HCT116 (cell line): ENCODE measurements around the gene CUBN. TPM values are rescaled to one million over a fixed set of nuclear protein-coding genes. Genes with fewer than 3 reads are reported as not detected.

Experiments
- ATAC-seq: fragments of 200-7000 bp; cut with Tn5 transposase; 2 replicates; pipeline ENCODE4 v1.9.1; 2020; ENCODE audit warnings: mild to moderate bottlenecking, moderate library complexity
- BruUV-seq: library from RNA; stranded (reverse); fragments of 400-500 nt; replicated peaks from 2 replicates; lab custom pipeline; 2021; lab: Mats Ljungman, UMichigan
- CTCF ChIA-PET: fragments of 300-600 bp; sonication (Branson Sonifier 250); formaldehyde crosslinking; loops from one replicate; lab custom pipeline; 2021; ENCODE audit warnings: antibody characterized with exemption; lab: Charles Lee
- POLR2A ChIA-PET: fragments of 300-600, 350-600 bp; sonication (Branson Sonifier 250); formaldehyde crosslinking; loops from one replicate; lab custom pipeline; 2021; ENCODE audit warnings: antibody characterized with exemption; lab: Charles Lee
- RAD21 ChIA-PET, 2 experiments: fragments of 300-600 bp; sonication (Branson Sonifier 250); formaldehyde crosslinking; loops; one replicate each; lab custom pipeline; 2023; ENCODE audit warnings: low total read pairs in 2 of 2; ENCODE audit not compliant: uncharacterized antibody in 2 of 2, unreplicated experiment in 2 of 2, low non-redundant PET in 1 of 2; lab: Charles Lee
- DNase-seq: peaks from one replicate; pipeline ENCODE4 v3.0.0-alpha.2; 2010; ENCODE audit warnings: low read depth, low spot score
- H2AFZ ChIP-seq: fragments of 200-600 bp; shearing (Covaris generic), sonication (generic); 2 replicates; pipeline ENCODE4 v1.6.1; 2017; ENCODE audit warnings: low read depth, mixed run types, mixed read lengths, antibody characterized with exemption, low read length; ENCODE audit not compliant: poor library complexity, severe bottlenecking
- H3K27ac ChIP-seq: 2 replicates; pipeline ENCODE4 v1.5.1; 2012; ENCODE audit warnings: low read depth, low read length
- H3K27me3 ChIP-seq: fragments of 200-600 bp; sonication (generic); 2 replicates; pipeline ENCODE4 v1.6.1; 2016; ENCODE audit warnings: mixed run types, low read length, mixed read lengths; ENCODE audit not compliant: insufficient read depth
- H3K36me3 ChIP-seq, 2 experiments: fragments of 200-500 bp in 1 of 2; fragments of 200-600 bp in 1 of 2; sonication (Bioruptor generic) in 1 of 2; sonication (generic) in 1 of 2; 2 replicates each; pipeline versions ENCODE4 v1.5.1 to v1.6.1; 2014 to 2016; ENCODE audit warnings: low read length in 2 of 2, inconsistent platforms in 1 of 2, mixed read lengths in 1 of 2, mixed run types in 1 of 2; ENCODE audit not compliant: insufficient read depth in 2 of 2, control insufficient read depth in 1 of 2
- H3K4me1 ChIP-seq, 2 experiments: fragments of 200-600 bp in 1 of 2; sonication (generic) in 1 of 2; 2 replicates each; pipeline versions ENCODE4 v1.5.1 to v1.6.1; 2012 to 2017; ENCODE audit warnings: low read length in 2 of 2, inconsistent platforms in 1 of 2, mild to moderate bottlenecking in 1 of 2, mixed read lengths in 1 of 2, mixed run types in 1 of 2, moderate library complexity in 1 of 2; ENCODE audit not compliant: insufficient read depth in 2 of 2, control insufficient read depth in 1 of 2
- H3K4me2 ChIP-seq: fragments of 200-600 bp; sonication (generic); 2 replicates; pipeline ENCODE4 v1.6.1; 2017; ENCODE audit warnings: mixed run types, low read length, mixed read lengths
- H3K4me3 ChIP-seq, 2 experiments: fragments of 200-600 bp in 1 of 2; sonication (generic) in 1 of 2; replicated peaks in 1 of 2; 2 replicates each; pipeline ENCODE4 v1.5.1; 2011 to 2016; ENCODE audit warnings: low read length in 2 of 2, control low read depth in 1 of 2, low read depth in 1 of 2, mild to moderate bottlenecking in 1 of 2, mixed read lengths in 1 of 2, mixed run types in 1 of 2
- H3K79me2 ChIP-seq: fragments of 200-600 bp; sonication (generic); 2 replicates; pipeline ENCODE4 v1.6.1; 2017; ENCODE audit warnings: mild to moderate bottlenecking, mixed run types, low read length, moderate library complexity, mixed read lengths; ENCODE audit not compliant: insufficient read depth
- H3K9ac ChIP-seq: fragments of 200-600 bp; sonication (generic); 2 replicates; pipeline ENCODE4 v1.6.1; 2016; ENCODE audit warnings: low read length, mixed read lengths
- H3K9me2 ChIP-seq: fragments of 200-600 bp; sonication (generic), shearing (Covaris generic); 2 replicates; pipeline ENCODE4 v1.6.1; 2017; ENCODE audit warnings: mixed run types, mild to moderate bottlenecking, moderate library complexity; ENCODE audit not compliant: insufficient read depth
- H3K9me3 ChIP-seq, 2 experiments: fragments of 200-500 bp in 1 of 2; fragments of 200-600 bp in 1 of 2; sonication (Bioruptor generic) in 1 of 2; sonication (generic) in 1 of 2; 2 replicates each; pipeline ENCODE4 v1.6.1; 2014 to 2017; ENCODE audit warnings: low read length in 2 of 2, mixed read lengths in 2 of 2, inconsistent platforms in 1 of 2, low read depth in 1 of 2, mild to moderate bottlenecking in 1 of 2, mixed run types in 1 of 2, moderate library complexity in 1 of 2; ENCODE audit not compliant: control insufficient read depth in 1 of 2, insufficient read depth in 1 of 2
- H4K20me1 ChIP-seq: fragments of 200-600 bp; sonication (generic), shearing (Covaris generic); 2 replicates; pipeline ENCODE4 v1.6.1; 2017; ENCODE audit warnings: mixed run types, mild to moderate bottlenecking, moderate library complexity; ENCODE audit not compliant: insufficient read depth
- ATF3 ChIP-seq: IDR thresholded peaks from 2 replicates; pipeline ENCODE4 v1.6.1; 2012
- CEBPB ChIP-seq: IDR thresholded peaks from 2 replicates; pipeline ENCODE4 v1.6.1; 2012; ENCODE audit warnings: low read depth
- CTCF ChIP-seq, 3 experiments: fragments of 200-600 bp in 1 of 3; sonication (generic) in 1 of 3; IDR thresholded peaks in 2 of 3; conservative IDR thresholded peaks in 1 of 3; 2 replicates each; pipeline ENCODE4 v1.5.1; 2012 to 2017; ENCODE audit warnings: low read depth in 2 of 3, low read length in 2 of 3, antibody characterized with exemption in 1 of 3, borderline replicate concordance in 1 of 3, control low read depth in 1 of 3, mild to moderate bottlenecking in 1 of 3, mixed read lengths in 1 of 3, mixed run types in 1 of 3, moderate library complexity in 1 of 3; ENCODE audit not compliant: insufficient read depth in 1 of 3
- EZH2phosphoT487 ChIP-seq: fragments of 200-600 bp; IDR thresholded peaks from 2 replicates; pipeline ENCODE4 v1.6.1; 2018; ENCODE audit warnings: antibody characterized with exemption, borderline replicate concordance
- FOSL1 ChIP-seq: IDR thresholded peaks from 2 replicates; pipeline ENCODE4 v1.6.1; 2012; ENCODE audit warnings: low read depth
- JUND ChIP-seq: IDR thresholded peaks from 2 replicates; pipeline ENCODE4 v1.6.1; 2012
- POLR2AphosphoS5 ChIP-seq: IDR thresholded peaks from 2 replicates; pipeline ENCODE4 v1.6.1; 2011; ENCODE audit warnings: mild to moderate bottlenecking, low read depth, low read length, moderate library complexity
- RAD21 ChIP-seq: IDR thresholded peaks from 2 replicates; pipeline ENCODE4 v1.6.1; 2012; ENCODE audit warnings: low read depth, mild to moderate bottlenecking
- SIN3A ChIP-seq: IDR thresholded peaks from 2 replicates; pipeline ENCODE4 v1.6.1; 2012; ENCODE audit warnings: low read depth
- SRF ChIP-seq: IDR thresholded peaks from 2 replicates; pipeline ENCODE4 v1.6.1; 2012; ENCODE audit warnings: low read depth
- TCF7L2 ChIP-seq: IDR thresholded peaks from 2 replicates; pipeline ENCODE4 v1.7.0; 2011; ENCODE audit warnings: borderline replicate concordance, inconsistent platforms; ENCODE audit not compliant: insufficient read depth, insufficient read length; ENCODE audit errors: extremely low read depth
- ZFX ChIP-seq: fragments of 450-650 bp; IDR thresholded peaks from 2 replicates; pipeline ENCODE4 v1.6.1; 2017
- ZNF274 ChIP-seq: fragments of 200-500 bp; sonication (Bioruptor generic); IDR thresholded peaks from 2 replicates; pipeline ENCODE4 v1.6.1; 2014; ENCODE audit warnings: mild to moderate bottlenecking, low read depth, low read length, inconsistent platforms
- intact Hi-C: fragments of 100-400 bp; cut with micrococcal nuclease; formaldehyde crosslinking; loops from 2 replicates; pipeline ENCODE4 v1.10.0; 2022
- total RNA-seq: library from RNA; stranded (reverse); gene quantifications from one replicate; pipeline ENCODE4 v1.2.1, GENCODE V29; 2021; ENCODE audit not compliant: unreplicated experiment
- TF ChIP-seq, protein P1 (sequence below): IDR thresholded peaks from 2 replicates; pipeline ENCODE4 v1.6.1; 2011; ENCODE audit warnings: mild to moderate bottlenecking, low read length, moderate library complexity; ENCODE audit not compliant: insufficient replicate concordance; ENCODE audit errors: extremely low read depth
- TF ChIP-seq, protein P2 (sequence below): IDR thresholded peaks from 2 replicates; pipeline ENCODE4 v1.6.1; 2012
- TF ChIP-seq, protein P3 (sequence below): IDR thresholded peaks from 2 replicates; pipeline ENCODE4 v1.6.1; 2012; ENCODE audit warnings: low read depth

Gene CUBN
- total RNA-seq, 1 experiment from 2014 or later, result 1.2 TPM

GRCh38 chr10:16907687-16908086 is 221.9 kb downstream of the CUBN start:
- Histone ChIP-seq H3K4me3 (no peak overlapping the region), H3K27ac (no peak overlapping the region), H3K9me3 (no peaks in the 10 kb centered on the region), H3K9me2 (no peaks in the 10 kb centered on the region; the same call in 1 of the 2 replicates), H3K4me2 (no peak overlapping the region), H4K20me1 (no peaks in the 10 kb centered on the region), H3K9ac (no peak overlapping the region), H3K27me3 (no peaks in the 10 kb centered on the region), H3K79me2 (no peaks in the 10 kb centered on the region), H3K4me1 (no peaks in the 10 kb centered on the region), H3K36me3 (no peaks in the 10 kb centered on the region), H2AFZ (no peak overlapping the region)
- ChIA-PET CTCF (interaction anchor here (0.9 to 1.4 kb wide), 2 partner anchors 8 to 323 kb away, joined by 3 read pairs; no protein-coding TSS in a partner anchor), RAD21 (no interaction called here), POLR2A (no interaction called here)
- no TSS peak for BruUV-seq
- ATAC-seq (no peak), DNase-seq (no peak)
- TF ChIP-seq CTCF (IDR thresholded peaks at IDR 0.05 in 2 of 3, conservative IDR thresholded peaks at IDR 0.05 in 1 of 3; ENCODE audit: borderline replicate concordance in 1 of 3, insufficient read depth in 1 of 3, low read depth in 2 of 3, low read length in 2 of 3) (no peak), EZH2phosphoT487 (no peak), POLR2AphosphoS5 (no peak), ZNF274 (no peak), CEBPB (no peak), SRF (no peak), JUND (no peak), FOSL1 (no peak), TCF7L2 (no peak), ZFX (no peak), ATF3 (no peak), SIN3A (no peak), RAD21 (no peak)
- TF ChIP-seq, protein P1, sequence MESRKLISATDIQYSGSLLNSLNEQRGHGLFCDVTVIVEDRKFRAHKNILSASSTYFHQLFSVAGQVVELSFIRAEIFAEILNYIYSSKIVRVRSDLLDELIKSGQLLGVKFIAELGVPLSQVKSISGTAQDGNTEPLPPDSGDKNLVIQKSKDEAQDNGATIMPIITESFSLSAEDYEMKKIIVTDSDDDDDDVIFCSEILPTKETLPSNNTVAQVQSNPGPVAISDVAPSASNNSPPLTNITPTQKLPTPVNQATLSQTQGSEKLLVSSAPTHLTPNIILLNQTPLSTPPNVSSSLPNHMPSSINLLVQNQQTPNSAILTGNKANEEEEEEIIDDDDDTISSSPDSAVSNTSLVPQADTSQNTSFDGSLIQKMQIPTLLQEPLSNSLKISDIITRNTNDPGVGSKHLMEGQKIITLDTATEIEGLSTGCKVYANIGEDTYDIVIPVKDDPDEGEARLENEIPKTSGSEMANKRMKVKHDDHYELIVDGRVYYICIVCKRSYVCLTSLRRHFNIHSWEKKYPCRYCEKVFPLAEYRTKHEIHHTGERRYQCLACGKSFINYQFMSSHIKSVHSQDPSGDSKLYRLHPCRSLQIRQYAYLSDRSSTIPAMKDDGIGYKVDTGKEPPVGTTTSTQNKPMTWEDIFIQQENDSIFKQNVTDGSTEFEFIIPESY, result no peak
- TF ChIP-seq, protein P2, sequence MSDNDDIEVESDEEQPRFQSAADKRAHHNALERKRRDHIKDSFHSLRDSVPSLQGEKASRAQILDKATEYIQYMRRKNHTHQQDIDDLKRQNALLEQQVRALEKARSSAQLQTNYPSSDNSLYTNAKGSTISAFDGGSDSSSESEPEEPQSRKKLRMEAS, result no peak
- TF ChIP-seq, protein P3, sequence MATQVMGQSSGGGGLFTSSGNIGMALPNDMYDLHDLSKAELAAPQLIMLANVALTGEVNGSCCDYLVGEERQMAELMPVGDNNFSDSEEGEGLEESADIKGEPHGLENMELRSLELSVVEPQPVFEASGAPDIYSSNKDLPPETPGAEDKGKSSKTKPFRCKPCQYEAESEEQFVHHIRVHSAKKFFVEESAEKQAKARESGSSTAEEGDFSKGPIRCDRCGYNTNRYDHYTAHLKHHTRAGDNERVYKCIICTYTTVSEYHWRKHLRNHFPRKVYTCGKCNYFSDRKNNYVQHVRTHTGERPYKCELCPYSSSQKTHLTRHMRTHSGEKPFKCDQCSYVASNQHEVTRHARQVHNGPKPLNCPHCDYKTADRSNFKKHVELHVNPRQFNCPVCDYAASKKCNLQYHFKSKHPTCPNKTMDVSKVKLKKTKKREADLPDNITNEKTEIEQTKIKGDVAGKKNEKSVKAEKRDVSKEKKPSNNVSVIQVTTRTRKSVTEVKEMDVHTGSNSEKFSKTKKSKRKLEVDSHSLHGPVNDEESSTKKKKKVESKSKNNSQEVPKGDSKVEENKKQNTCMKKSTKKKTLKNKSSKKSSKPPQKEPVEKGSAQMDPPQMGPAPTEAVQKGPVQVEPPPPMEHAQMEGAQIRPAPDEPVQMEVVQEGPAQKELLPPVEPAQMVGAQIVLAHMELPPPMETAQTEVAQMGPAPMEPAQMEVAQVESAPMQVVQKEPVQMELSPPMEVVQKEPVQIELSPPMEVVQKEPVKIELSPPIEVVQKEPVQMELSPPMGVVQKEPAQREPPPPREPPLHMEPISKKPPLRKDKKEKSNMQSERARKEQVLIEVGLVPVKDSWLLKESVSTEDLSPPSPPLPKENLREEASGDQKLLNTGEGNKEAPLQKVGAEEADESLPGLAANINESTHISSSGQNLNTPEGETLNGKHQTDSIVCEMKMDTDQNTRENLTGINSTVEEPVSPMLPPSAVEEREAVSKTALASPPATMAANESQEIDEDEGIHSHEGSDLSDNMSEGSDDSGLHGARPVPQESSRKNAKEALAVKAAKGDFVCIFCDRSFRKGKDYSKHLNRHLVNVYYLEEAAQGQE, result no peak
- intact Hi-C loops, result no loop called here
